ENCODE results near the gene ZFP36L2.
A peak's percentile ranks its signal among the peaks of the same experiment; 100 is the strongest.
"Not testable (repeated sequence)": the region's sequence is repeated elsewhere in the genome, so short reads cannot be mapped to it uniquely, and the experiment has no call there.

ZFP36L2 gene

GRCh38 chr2:43192744-43193651, 33.4 kb downstream of the ZFP36L2 start:
- intact Hi-C loops (cut with DNase I): no loop called here
- DNase-seq: no peak

DNA sequence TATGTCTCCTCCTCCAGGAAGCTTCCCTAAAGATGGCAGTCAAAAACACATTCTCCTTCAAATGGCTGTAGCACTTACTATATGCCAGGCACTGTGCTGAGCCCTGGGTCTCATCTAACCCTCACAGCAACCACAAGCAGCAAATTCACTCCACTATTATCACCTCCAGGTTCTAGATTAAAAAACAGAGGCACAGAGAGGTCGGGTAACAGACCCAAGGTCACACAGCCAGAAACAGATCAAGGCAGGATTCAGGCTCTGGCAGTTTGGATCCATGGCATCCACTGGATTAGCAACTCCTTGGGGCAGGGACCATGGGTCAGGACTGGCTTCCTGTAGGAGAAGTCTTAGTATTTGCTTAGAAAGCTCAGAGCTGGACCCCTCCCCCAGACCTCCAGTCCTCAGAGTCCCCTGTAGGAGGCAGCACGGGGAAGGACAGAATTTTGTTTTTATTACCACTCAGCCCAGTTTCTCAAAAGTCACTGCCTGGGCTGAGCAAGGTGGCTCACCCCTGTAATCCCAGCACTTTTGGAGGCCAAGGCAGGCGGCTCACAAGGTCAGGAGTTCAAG, 34.4 kb downstream of the ZFP36L2 start:
- DNase-seq: no peak
- intact Hi-C loops (cut with DNase I): no loop called here

DNA sequence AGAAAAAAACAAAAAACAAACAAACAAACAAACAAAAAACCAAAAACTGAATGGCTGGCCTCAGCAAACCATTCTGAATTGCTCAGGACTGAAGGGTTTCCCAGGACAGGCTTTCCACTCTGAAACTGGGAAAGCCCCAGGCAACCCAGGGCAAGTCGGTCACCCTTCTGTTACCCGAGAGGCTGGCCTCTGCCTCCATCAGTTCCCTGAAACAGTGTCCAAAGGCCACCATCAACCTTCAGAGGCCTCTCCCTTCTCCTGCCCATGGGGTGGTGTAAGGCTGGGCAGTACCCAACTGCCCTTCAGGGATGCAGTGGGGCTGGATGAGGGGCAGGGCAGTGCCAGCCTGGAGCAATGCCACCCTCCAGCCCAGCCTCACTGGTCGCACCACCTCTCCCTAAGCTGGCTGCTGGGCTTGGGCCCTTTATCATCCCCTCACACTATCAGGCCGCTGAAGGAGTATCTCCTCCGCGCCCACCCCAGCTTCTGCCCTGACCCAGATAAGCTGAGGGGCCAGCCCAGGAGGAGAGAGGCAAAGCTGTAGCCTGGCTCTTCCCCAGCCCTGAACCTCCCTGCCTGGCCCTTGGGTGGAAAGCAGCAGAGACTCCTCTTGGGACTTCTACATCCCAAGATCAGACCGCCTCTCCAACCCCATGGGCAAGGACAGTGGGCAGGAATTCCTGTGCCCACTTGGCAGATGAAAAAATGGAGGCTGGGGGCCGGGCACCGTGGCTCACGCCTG, 35.9 kb downstream of the ZFP36L2 start:
- DNase-seq: no peak
- intact Hi-C loops (cut with DNase I): no loop called here

DNA sequence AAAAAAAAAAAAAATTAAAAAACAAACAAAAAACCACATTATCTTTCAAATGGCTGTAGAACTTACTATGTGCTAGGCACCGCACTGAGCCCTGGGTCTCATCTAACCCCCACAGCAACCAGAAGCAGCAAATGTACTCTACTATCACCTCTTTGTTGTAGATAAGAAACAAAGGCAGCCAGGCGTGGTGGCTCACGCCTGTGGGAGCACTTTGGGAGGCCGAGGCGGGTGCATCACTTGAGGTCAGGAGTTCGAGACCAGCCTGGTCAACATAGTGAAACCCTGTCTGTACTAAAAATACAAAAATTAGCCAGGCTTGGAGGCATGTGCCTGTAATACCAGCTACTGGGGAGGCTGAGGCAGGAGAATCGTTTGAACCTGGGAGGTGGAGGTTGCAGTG, 36.5 kb downstream of the ZFP36L2 start:
- DNase-seq; intact Hi-C loops (cut with DNase I): not testable (repeated sequence)

GRCh38 chr2:43188561-43189386, 37.6 kb downstream of the ZFP36L2 start:
- peak in 1 of 10 donors; percentile 79 for DNase-seq
- intact Hi-C loops (cut with DNase I): no loop called here

DNA sequence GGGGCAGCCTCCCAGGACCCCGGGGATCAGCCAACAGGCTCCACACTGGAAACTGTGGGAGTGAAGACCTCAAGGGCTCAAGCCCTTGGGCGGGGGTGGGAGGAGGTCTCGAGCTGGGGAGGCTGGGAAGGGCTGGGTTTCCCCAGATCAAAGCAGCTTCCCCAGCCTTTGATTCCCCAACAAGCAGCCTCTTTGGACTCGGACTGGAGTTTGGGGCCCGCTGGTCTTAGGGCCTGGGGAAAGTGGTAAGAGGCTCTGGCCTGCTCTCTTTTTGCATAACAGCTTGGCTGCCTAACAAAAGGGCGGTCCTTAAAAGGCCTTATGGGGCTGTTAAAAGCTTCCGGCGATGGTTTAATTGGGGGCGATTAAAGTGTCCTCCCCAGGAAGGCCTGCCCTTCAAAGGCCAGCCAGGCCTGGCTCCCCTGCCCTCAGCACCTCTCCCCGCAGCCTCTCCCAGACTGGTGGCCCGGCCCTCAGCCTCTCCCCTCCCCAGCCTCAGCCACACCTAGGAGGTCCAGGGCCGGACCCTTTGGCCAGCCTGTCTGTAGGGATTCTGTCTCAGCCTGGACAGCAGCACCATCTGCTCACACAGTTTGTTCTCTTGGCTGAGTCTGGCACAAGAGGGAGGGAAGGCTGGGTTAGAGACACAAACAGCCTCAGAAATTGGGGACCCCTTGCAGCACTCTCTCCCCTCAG, 39.6 kb downstream of the ZFP36L2 start:
- intact Hi-C loops (cut with DNase I): no loop called here
- DNase-seq: peak in 1 of 10 donors; percentile 71

DNA sequence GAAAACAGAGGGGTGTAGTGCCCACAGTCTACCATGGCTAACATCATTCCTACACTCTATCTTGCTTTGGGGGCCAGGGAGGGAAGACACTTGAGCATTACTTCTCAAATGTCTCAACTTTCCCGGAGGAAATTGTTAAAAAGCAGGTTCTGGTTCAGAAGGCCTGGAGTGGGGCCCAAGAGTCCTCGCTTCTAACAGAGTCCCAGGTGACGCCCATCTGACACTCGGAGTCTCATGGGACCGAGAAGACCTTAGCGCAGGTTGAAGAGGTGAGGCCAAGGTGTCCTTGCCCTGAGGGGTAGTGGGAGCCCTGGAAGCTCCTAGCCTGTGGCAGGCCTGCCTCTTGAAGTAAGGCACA, 40.1 kb downstream of the ZFP36L2 start:
- DNase-seq: no peak
- intact Hi-C loops (cut with DNase I): no loop called here

DNA sequence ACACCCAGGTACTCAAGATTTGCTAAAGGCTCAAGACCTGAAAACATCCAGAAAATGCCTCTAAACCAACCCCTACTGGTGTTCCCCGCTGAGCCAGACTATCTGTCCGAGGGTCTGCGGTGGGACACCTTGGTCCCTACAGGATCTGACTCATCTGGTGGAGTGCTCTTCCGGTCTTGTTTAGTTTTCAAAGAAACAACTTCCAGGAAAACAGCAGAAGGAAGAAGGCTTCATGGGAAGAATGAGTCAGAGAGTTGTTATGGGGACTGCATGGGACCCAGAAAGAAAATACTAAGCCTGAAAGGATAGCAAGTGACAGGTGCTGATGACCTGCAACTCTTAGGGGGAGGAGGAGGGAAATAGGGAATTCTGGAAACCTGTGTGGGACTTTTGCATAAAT, 41.3 kb downstream of the ZFP36L2 start:
- no peak for DNase-seq
- intact Hi-C loops (cut with DNase I): no loop called here

DNA sequence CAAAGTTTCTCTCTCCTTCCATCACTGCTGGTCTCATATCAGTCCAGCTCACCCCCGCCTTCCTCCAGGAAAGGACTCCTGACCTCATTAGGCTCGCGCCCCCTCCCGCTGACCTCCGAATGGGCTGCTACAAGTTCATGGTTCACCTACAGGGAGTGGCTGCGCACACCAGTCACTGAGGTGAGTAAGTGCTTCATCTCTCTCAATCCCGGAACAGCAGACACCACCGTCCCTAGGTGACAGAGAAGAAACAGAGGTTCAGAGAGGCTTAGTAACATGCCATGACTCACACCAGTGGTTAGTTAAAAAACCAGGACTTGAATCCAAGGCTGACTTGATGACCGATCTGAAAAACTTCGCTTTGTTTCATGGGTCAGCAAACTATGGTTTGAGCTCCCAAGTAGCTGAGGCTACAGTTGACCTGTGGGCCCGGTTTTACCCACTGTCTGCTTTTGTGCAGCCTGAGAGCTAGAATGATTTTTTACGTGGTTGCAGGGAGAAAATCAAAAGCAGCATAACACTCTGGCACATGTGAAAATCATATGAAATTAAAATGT, 42.0 kb downstream of the ZFP36L2 start:
- intact Hi-C loops (cut with DNase I): no loop called here
- no peak for DNase-seq

GRCh38 chr2:43183743-43184142, 42.7 kb downstream of the ZFP36L2 start:
- intact Hi-C loops (cut with DNase I): no loop called here
- DNase-seq: no peak

GRCh38 chr2:43180897-43181296, 45.5 kb downstream of the ZFP36L2 start:
- intact Hi-C loops (cut with DNase I): no loop called here
- no peak for DNase-seq

DNA sequence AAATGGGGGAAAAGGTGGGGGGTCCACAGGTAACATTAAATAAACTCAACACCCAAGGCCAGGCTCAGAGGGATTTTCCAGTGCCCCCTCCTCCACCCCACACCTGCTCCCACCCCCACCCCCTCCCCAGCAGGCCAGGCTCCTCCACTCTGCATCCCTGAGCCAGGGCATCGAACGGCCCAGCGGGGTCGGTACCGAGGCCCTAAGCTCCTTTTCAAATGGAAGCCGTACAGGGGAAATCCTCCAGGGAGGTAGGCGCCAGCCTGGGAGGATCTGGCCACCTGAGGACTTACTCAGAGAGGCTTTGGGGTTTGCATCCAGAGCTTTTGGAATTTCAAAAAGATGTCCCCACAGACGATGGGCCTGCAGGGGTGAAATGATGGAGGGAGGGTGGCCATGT, 46.5 kb downstream of the ZFP36L2 start:
- peak in 1 of 10 donors; percentile 67 for DNase-seq
- intact Hi-C loops (cut with DNase I): no loop called here

DNA sequence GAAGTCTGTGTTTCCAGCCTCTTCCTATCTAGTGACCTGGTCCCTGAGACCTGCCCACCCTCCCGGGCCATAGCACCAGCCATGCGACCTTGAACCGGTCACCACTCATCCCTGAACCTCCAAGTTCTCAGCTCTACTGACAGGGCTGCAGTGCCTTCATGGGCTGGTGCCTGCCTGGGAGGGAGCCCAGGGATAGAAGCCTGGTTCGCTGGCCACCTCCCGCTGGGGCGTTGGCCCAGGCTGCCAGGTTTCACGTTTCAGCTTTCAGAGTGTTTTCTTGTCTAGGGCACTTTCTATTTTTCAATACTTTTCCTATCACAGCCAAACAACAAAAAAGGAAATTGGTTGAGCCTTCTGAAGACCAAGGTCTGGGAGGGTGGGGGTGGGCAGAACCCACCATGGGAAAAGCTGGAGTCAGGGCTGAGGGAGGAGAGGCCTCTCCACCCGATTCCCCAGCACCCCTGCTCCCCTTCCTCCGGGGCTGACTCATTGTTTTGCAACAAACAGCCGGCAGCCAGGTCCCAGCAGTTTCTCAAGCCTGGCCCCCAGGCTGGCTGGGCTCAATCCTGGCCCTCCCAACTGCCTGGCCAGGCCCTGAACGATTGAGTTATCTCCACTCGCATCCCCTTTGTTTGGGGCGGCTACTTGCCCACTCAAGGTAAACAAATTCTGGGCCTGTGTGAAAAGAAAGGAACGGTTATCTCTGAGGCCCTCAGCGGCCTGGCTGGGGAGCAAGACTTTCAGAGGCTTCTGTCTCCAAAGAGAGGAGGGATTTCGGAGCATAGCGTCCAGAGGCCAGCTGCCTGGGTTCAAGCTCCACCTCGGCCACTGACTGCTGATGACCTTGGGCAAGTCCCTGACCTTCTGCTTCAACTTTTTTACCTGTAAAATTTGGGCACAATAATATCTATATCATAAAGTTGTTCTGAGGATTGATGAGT, 47.5 kb downstream of the ZFP36L2 start:
- peak in 1 of 10 donors; percentile 72 for DNase-seq
- intact Hi-C loops (cut with DNase I): no loop called here

GRCh38 chr2:43178055-43178598, 48.3 kb downstream of the ZFP36L2 start:
- intact Hi-C loops (cut with DNase I): no loop called here
- DNase-seq: no peak

DNA sequence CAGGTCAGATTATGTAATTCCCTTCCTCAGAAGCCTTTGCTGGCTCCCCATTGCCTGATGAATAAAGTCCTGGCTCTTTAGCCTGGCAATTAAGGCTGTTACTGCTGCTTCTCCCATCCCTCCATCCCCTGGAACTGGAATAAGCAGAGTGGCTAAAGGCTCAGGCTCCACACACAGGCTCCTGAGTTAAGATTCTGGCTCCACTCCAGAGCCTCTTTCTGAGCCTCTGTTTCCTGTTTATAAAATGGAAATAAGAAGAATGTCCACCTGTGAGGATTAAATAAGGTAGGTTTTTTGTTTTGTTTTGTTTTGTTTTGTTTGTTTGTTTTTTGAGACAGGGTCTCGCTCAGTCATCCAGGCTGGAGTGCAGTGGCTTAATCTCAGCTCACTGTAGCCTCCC, 50.0 kb downstream of the ZFP36L2 start:
- intact Hi-C loops (cut with DNase I): no loop called here
- no peak for DNase-seq

DNA sequence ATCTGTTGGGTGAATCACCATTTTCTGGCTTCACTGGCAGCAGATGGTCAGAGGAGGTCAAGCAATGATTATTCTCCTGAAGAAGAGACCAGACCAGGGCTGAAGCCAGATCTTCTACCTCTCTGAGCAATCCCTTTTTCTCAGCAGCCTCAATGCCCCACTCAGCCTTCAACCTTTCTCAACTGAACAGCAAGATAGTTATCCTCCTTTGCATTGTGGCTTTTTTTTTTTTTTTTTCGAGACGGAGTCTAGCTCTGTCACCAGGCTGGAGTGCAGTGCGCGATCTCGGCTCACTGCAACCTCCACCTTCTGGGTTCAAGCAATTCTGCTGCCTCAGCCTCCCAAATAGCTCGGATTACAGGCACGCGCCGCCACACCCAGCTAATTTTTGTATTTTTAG, 50.5 kb downstream of the ZFP36L2 start:
- no peak for DNase-seq
- intact Hi-C loops (cut with DNase I): no loop called here

GRCh38 chr2:43175020-43175441, 51.4 kb downstream of the ZFP36L2 start:
- intact Hi-C loops (cut with DNase I): no loop called here
- no peak for DNase-seq

DNA sequence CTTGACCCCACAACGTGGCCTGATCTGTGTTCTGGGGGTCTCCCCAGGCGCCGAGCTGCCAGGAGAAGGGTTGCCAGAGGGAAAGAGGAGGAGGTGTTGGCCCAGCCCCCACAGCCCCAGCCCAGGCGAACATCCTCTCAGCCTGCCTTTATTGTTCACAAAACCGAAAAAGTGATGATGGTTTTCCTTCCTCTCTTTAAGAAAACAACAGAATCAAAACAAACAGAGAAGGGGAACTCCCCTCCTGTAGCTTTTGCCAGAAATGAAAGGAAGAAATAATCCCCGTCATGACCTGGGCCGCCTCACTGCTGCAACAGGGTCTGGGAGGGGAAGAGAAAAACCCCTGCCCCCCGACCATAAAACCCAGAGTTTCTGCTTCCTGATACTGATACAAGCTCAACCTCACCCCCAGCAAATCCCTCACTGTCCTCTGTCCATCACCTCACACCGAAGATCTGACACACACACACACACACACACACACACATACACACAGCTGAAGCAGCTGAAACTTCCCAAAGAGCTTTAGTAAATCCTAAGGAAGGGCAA, 52.0 kb downstream of the ZFP36L2 start:
- DNase-seq: no peak
- intact Hi-C loops (cut with DNase I): no loop called here
